ENCODE results near the gene HLF. TPM values are rescaled to one million over a fixed set of nuclear protein-coding genes. Genes with fewer than 3 reads are reported as not detected.

The HLF gene
- polyA plus RNA-seq, 4 donors, result 5.9 to 7.5 (median 6.1) TPM

- DNase-seq (ENCODE audit: low read depth in 4 of 4, low spot score in 3 of 4), result no peak
These were observed 81.9 kb downstream of the HLF start for GRCh38 chr17:55346658-55347057.

GRCh38 chr17:55347341-55347740, 82.6 kb downstream of the HLF start:
- no peak for DNase-seq (ENCODE audit: low read depth in 4 of 4, low spot score in 3 of 4)

- peak in 3 of 4 donors; percentile 29 to 47 (median 46) for DNase-seq (ENCODE audit: low read depth in 4 of 4, low spot score in 3 of 4)
These were observed 84.1 kb downstream of the HLF start for GRCh38 chr17:55348749-55349354.

GRCh38 chr17:55350825-55351205, 86.1 kb downstream of the HLF start:
- no peak for DNase-seq (ENCODE audit: low read depth in 4 of 4, low spot score in 3 of 4)

GRCh38 chr17:55351226-55351625, 86.5 kb downstream of the HLF start:
- no peak for DNase-seq (ENCODE audit: low read depth in 4 of 4, low spot score in 3 of 4)

GRCh38 chr17:55354010-55354409, 89.2 kb downstream of the HLF start:
- DNase-seq (ENCODE audit: low read depth in 4 of 4, low spot score in 3 of 4), result no peak

- no peak for DNase-seq (ENCODE audit: low read depth in 4 of 4, low spot score in 3 of 4)
These were observed 90.2 kb downstream of the HLF start for GRCh38 chr17:55354941-55355340.

- peak in 2 of 4 donors; percentile 14 to 27 for DNase-seq (ENCODE audit: low read depth in 4 of 4, low spot score in 3 of 4)
These were observed 91.9 kb downstream of the HLF start for GRCh38 chr17:55356434-55357328.

- DNase-seq (ENCODE audit: low read depth in 4 of 4, low spot score in 3 of 4), result no peak
These were observed 96.2 kb downstream of the HLF start for GRCh38 chr17:55360971-55361370.

GRCh38 chr17:55363033-55363432, 98.3 kb downstream of the HLF start:
- DNase-seq (ENCODE audit: low read depth in 4 of 4, low spot score in 3 of 4), result no peak

- no peak for DNase-seq (ENCODE audit: low read depth in 4 of 4, low spot score in 3 of 4)
These were observed 101.3 kb downstream of the HLF start for GRCh38 chr17:55366020-55366481.

- no peak for DNase-seq (ENCODE audit: low read depth in 4 of 4, low spot score in 3 of 4)
These were observed 103.9 kb downstream of the HLF start for GRCh38 chr17:55368706-55369105.

Other genes with a start within 250 kb of the HLF start
- 10 to 100 TPM; 20.1 to 28.7 (median 22.0) TPM for gene MMD, start 156.9 kb downstream of the HLF start, polyA plus RNA-seq (ENCODE audit: insufficient read length in 4 of 4)
- gene SMIM36, start 246.5 kb downstream of the HLF start, polyA plus RNA-seq (ENCODE audit: insufficient read length in 4 of 4), result under 1 TPM in 2 of 4 donors, not detected in 2; 0.07 to 0.27 TPM